ENCODE data around the gene C16orf86.

Gene C16orf86

GRCh38 chr16:67651847-67652246 lies 14.8 kb upstream of the C16orf86 start:
- H3K4me3 ChIP-seq (ENCODE audit: low read depth in 1 of 2, low read length in 1 of 2), result no peak overlapping the region
- H3K27me3 ChIP-seq, result no peaks in the 10 kb centered on the region
- TF ChIP-seq CTCF (IDR thresholded peaks at IDR 0.05), result no peak
- no peaks in the 10 kb centered on the region for H3K9me3 ChIP-seq
- no peak overlapping the region for H3K27ac ChIP-seq
- peaks cover 4% of the 10 kb centered on the region for H3K36me3 ChIP-seq
- H3K4me1 ChIP-seq (ENCODE audit: control insufficient read depth in 1 of 2, insufficient read depth in 1 of 2, low read depth in 1 of 2, low read length in 1 of 2), result no peaks in the 10 kb centered on the region

- Histone ChIP-seq H3K27me3 (no peaks in the 10 kb centered on the region), H3K36me3 (peaks cover 9% of the 10 kb centered on the region), H3K9me3 (no peaks in the 10 kb centered on the region), H3K27ac (no peak overlapping the region), H3K4me3 (ENCODE audit: low read depth in 1 of 2, low read length in 1 of 2) (no peak overlapping the region), H3K4me1 (ENCODE audit: control insufficient read depth in 1 of 2, insufficient read depth in 1 of 2, low read depth in 1 of 2, low read length in 1 of 2) (no peaks in the 10 kb centered on the region)
- TF ChIP-seq CTCF (IDR thresholded peaks at IDR 0.05), result no peak
These were observed 14.0 kb upstream of the C16orf86 start for GRCh38 chr16:67652578-67653127.

- no peak for TF ChIP-seq CTCF (IDR thresholded peaks at IDR 0.05)
- no peaks in the 10 kb centered on the region for H3K9me3 ChIP-seq
- no peak overlapping the region for H3K4me3 ChIP-seq (ENCODE audit: low read depth in 1 of 2, low read length in 1 of 2)
- H3K27ac ChIP-seq, result no peak overlapping the region
- H3K4me1 ChIP-seq (ENCODE audit: control insufficient read depth in 1 of 2, insufficient read depth in 1 of 2, low read depth in 1 of 2, low read length in 1 of 2), result no peaks in the 10 kb centered on the region
- no peaks in the 10 kb centered on the region for H3K27me3 ChIP-seq
- H3K36me3 ChIP-seq, result peaks cover 15% of the 10 kb centered on the region
These were observed 13.4 kb upstream of the C16orf86 start for GRCh38 chr16:67653128-67653788.

- peaks cover 17% of the 10 kb centered on the region for H3K36me3 ChIP-seq
- no peaks in the 10 kb centered on the region for H3K27me3 ChIP-seq
- H3K27ac ChIP-seq, result no peak overlapping the region
- no peak overlapping the region for H3K4me3 ChIP-seq (ENCODE audit: low read depth in 1 of 2, low read length in 1 of 2)
- no peaks in the 10 kb centered on the region for H3K9me3 ChIP-seq
- TF ChIP-seq CTCF (IDR thresholded peaks at IDR 0.05), result no peak
- H3K4me1 ChIP-seq (ENCODE audit: control insufficient read depth in 1 of 2, insufficient read depth in 1 of 2, low read depth in 1 of 2, low read length in 1 of 2), result peaks cover 4% of the 10 kb centered on the region in 2 experiments
These were observed 12.7 kb upstream of the C16orf86 start for GRCh38 chr16:67653789-67654402.

- Histone ChIP-seq H3K27ac (no peak overlapping the region), H3K36me3 (peaks cover 17% of the 10 kb centered on the region), H3K4me1 (ENCODE audit: control insufficient read depth in 1 of 2, insufficient read depth in 1 of 2, low read depth in 1 of 2, low read length in 1 of 2) (peaks cover 10% of the 10 kb centered on the region in 2 experiments), H3K27me3 (no peaks in the 10 kb centered on the region), H3K9me3 (no peaks in the 10 kb centered on the region), H3K4me3 (ENCODE audit: low read depth in 1 of 2, low read length in 1 of 2) (no peak overlapping the region)
- TF ChIP-seq CTCF (IDR thresholded peaks at IDR 0.05), result no peak
These were observed 12.2 kb upstream of the C16orf86 start for GRCh38 chr16:67654403-67654911.
